ENCODE data around the gene ARHGAP15.

GRCh38 chr2:143530758-143531157 is 401.5 kb downstream of the ARHGAP15 start:
- TF ChIP-seq CTCF (IDR thresholded peaks at IDR 0.05) (no peak), ZSCAN20 (CRISPR knock-in tag; IDR thresholded peaks at IDR 0.05) (no peak)

Measured in A549 (cell line).